HepG2 (cell line): ENCODE measurements around the gene SPHK2. TPM values are rescaled to one million over a fixed set of nuclear protein-coding genes. Genes with fewer than 3 reads are reported as not detected.
A peak's percentile ranks its signal among the peaks of the same experiment; 100 is the strongest.

Experiments
- DR1 ChIP-seq: sonication (generic); formaldehyde crosslinking; IDR thresholded peaks from 2 replicates; pipeline ENCODE4 v1.8.0; 2021; ENCODE audit warnings: mild to moderate bottlenecking, missing genetic modification reagents, inconsistent platforms
- HNF4A ChIP-seq: sonication (generic); formaldehyde crosslinking; IDR thresholded peaks from 2 replicates; pipeline ENCODE4 v1.4.0; 2020; ENCODE audit warnings: missing genetic modification reagents
- KLF9 ChIP-seq: IDR thresholded peaks from 2 replicates; pipeline ENCODE4 v1.6.1; 2016; ENCODE audit warnings: low read depth
- NAIF1 ChIP-seq: sonication (generic); formaldehyde crosslinking; IDR thresholded peaks from 2 replicates; pipeline ENCODE4 v1.5.0; 2020; ENCODE audit warnings: mild to moderate bottlenecking, missing genetic modification reagents, borderline replicate concordance
- NRL ChIP-seq: sonication (generic); formaldehyde crosslinking; IDR thresholded peaks from 2 replicates; pipeline ENCODE4 v1.5.0; 2020; ENCODE audit warnings: missing genetic modification reagents, mild to moderate bottlenecking, moderate library complexity, borderline replicate concordance
- SATB2 ChIP-seq: sonication (generic); formaldehyde crosslinking; IDR thresholded peaks from 2 replicates; pipeline ENCODE4 v1.5.0; 2020; ENCODE audit warnings: missing genetic modification reagents
- SMARCC2 ChIP-seq: fragments of 450-650 bp; IDR thresholded peaks from 2 replicates; pipeline ENCODE4 v1.6.1; 2017; ENCODE audit warnings: antibody characterized with exemption, mild to moderate bottlenecking
- TBL1XR1 ChIP-seq: fragments of 150-350 bp; IDR thresholded peaks from 2 replicates; pipeline ENCODE4 v1.6.1; 2014; ENCODE audit warnings: borderline replicate concordance, low read length; ENCODE audit not compliant: partially characterized antibody
- TGIF2 ChIP-seq: IDR thresholded peaks from 2 replicates; pipeline ENCODE4 v1.6.1; 2016; ENCODE audit warnings: control low read depth, missing compliant biosample characterization
- THAP11 ChIP-seq: IDR thresholded peaks from 2 replicates; pipeline ENCODE4 v1.6.1; 2016; ENCODE audit warnings: missing biosample characterization, missing genetic modification reagents
- ZBTB1 ChIP-seq: sonication (generic); formaldehyde crosslinking; IDR thresholded peaks from 2 replicates; pipeline ENCODE4 v1.4.0; 2020; ENCODE audit warnings: missing genetic modification reagents, borderline replicate concordance
- ZNF354B ChIP-seq: sonication (generic); formaldehyde crosslinking; IDR thresholded peaks from 2 replicates; pipeline ENCODE4 v1.8.0; 2022; ENCODE audit warnings: mild to moderate bottlenecking, missing genetic modification reagents
- ZNF678 ChIP-seq: sonication (generic); formaldehyde crosslinking; IDR thresholded peaks from 2 replicates; pipeline ENCODE4 v1.4.0; 2020; ENCODE audit warnings: mild to moderate bottlenecking, missing genetic modification reagents
- ZNF747 ChIP-seq: sonication (generic); formaldehyde crosslinking; IDR thresholded peaks from 2 replicates; pipeline ENCODE4 v1.8.1; 2023; ENCODE audit warnings: missing genetic modification reagents, mild to moderate bottlenecking, borderline replicate concordance
- polyA plus RNA-seq, 8 experiments: library from polyadenylated mRNA; depleted of rRNA in 3 of 8; stranded (reverse) in 7 of 8; unstranded in 1 of 8; fragments of >200 nt; fragmentation: Illumina TruSeq in 4 of 8; extraction: Trizol in 4 of 8; gene quantifications; 2 replicates each; pipeline versions ENCODE4 v1.2.1 to v1.2.3, GENCODE V29; 2011 to 2016; ENCODE audit warnings: low read depth in 4 of 8, missing spikeins in 1 of 8, mixed read lengths in 1 of 8; ENCODE audit not compliant: insufficient read depth in 1 of 8
- total RNA-seq, 5 experiments: library from RNA; depleted of rRNA; stranded (reverse); fragments of >200 nt; fragmentation: Illumina TruSeq; extraction: Trizol; gene quantifications; 2 replicates each; pipeline ENCODE4 v1.2.3, GENCODE V29; 2016; ENCODE audit warnings: low read depth in 1 of 5
- TF ChIP-seq, protein P1 (sequence below): IDR thresholded peaks from 2 replicates; pipeline ENCODE4 v1.6.1; 2016; ENCODE audit warnings: missing genetic modification reagents, missing compliant biosample characterization
- TF ChIP-seq, protein P2 (sequence below), 2 experiments: IDR thresholded peaks; 2 replicates each; pipeline ENCODE4 v1.6.1; 2011 to 2012; ENCODE audit warnings: low read length in 2 of 2, borderline replicate concordance in 1 of 2, low read depth in 1 of 2, mild to moderate bottlenecking in 1 of 2, moderate library complexity in 1 of 2

The SPHK2 gene
- total and polyA plus RNA-seq, 2 of the 13 experiments (the other 11 are each of a cell fraction or from before 2014, with no cell fraction given) = 2.9 to 14.4 TPM

DNA sequence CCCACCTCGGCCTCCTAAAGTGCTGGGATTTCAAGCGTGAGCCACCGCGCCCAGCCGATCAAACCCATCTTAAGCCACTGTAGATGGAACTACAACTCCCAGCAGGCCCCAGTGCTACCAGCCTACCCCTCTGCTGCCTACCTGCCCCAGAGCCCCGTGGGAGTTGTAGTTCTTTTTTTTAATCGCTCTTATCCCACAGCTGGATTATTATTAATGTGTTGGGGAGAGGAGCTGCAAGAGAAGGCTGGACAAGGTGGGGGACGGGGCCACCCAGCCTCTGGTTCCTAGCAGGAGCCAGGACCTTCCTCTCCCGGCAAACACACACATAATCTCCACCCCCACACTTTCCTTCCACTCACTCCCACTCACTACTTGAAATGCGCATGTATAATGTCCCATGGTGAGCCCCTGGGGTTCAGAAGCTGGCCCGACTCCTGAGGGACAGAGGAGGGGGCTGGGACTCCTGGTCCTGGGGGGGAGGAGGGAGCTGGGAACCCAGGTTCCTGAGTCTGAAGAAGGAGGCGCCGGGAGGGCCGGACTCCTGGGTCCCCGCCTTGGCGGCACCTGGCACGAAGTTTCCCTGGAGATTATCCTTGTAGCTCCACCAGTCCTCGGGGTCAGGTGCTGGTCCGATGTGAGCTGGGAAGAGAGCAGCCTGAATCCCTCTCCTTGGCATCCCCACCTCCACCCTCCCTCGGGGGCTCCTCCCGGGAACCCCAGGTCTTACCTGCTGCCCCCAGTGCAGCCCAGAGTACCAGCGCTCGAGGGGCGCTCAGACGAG, 25.7 kb downstream of the SPHK2 start (continued):
- TF ChIP-seq SATB2 (CRISPR knock-in tag) = no peak
- TF ChIP-seq DR1 (CRISPR knock-in tag) = no peak
- no peak for TF ChIP-seq NAIF1
- TF ChIP-seq THAP11 (CRISPR knock-in tag) = peak; percentile 100
- TF ChIP-seq TBL1XR1 = peak; percentile 64
- TF ChIP-seq KLF9 (CRISPR knock-in tag) = no peak
- no peak for TF ChIP-seq ZNF354B (CRISPR knock-in tag)
- TF ChIP-seq, protein P1, sequence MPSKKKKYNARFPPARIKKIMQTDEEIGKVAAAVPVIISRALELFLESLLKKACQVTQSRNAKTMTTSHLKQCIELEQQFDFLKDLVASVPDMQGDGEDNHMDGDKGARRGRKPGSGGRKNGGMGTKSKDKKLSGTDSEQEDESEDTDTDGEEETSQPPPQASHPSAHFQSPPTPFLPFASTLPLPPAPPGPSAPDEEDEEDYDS (CRISPR knock-in tag) = no peak
- TF ChIP-seq, protein P2, sequence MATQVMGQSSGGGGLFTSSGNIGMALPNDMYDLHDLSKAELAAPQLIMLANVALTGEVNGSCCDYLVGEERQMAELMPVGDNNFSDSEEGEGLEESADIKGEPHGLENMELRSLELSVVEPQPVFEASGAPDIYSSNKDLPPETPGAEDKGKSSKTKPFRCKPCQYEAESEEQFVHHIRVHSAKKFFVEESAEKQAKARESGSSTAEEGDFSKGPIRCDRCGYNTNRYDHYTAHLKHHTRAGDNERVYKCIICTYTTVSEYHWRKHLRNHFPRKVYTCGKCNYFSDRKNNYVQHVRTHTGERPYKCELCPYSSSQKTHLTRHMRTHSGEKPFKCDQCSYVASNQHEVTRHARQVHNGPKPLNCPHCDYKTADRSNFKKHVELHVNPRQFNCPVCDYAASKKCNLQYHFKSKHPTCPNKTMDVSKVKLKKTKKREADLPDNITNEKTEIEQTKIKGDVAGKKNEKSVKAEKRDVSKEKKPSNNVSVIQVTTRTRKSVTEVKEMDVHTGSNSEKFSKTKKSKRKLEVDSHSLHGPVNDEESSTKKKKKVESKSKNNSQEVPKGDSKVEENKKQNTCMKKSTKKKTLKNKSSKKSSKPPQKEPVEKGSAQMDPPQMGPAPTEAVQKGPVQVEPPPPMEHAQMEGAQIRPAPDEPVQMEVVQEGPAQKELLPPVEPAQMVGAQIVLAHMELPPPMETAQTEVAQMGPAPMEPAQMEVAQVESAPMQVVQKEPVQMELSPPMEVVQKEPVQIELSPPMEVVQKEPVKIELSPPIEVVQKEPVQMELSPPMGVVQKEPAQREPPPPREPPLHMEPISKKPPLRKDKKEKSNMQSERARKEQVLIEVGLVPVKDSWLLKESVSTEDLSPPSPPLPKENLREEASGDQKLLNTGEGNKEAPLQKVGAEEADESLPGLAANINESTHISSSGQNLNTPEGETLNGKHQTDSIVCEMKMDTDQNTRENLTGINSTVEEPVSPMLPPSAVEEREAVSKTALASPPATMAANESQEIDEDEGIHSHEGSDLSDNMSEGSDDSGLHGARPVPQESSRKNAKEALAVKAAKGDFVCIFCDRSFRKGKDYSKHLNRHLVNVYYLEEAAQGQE (IDR thresholded peaks at IDR 0.05; ENCODE audit: borderline replicate concordance in 1 of 2, low read depth in 1 of 2, low read length in 2 of 2) = no peak
- no peak for TF ChIP-seq TGIF2 (CRISPR knock-in tag)
- no peak for TF ChIP-seq ZNF747 (CRISPR knock-in tag)
- no peak for TF ChIP-seq HNF4A
- no peak for TF ChIP-seq NRL (CRISPR knock-in tag)
- TF ChIP-seq SMARCC2 = no peak
- no peak for TF ChIP-seq ZBTB1 (CRISPR knock-in tag)
- no peak for TF ChIP-seq ZNF678
- TF ChIP-seq, all 625 proteins: peak for 20
